Tibial nerve (tissue), 4 donors: ENCODE results near the gene CDC42BPB.

Experiments used
- CTCF ChIP-seq, 5 experiments: fragments of 200-600 bp in 3 of 5; fragments of 450-650 bp in 2 of 5; sonication (generic) in 3 of 5; IDR thresholded peaks; one replicate each; pipeline ENCODE4 v1.5.1; 2016 to 2019; ENCODE audit warnings: antibody characterized with exemption in 5 of 5, mild to moderate bottlenecking in 3 of 5, moderate library complexity in 2 of 5
- EP300 ChIP-seq, 2 donors: sonication (generic); formaldehyde crosslinking; IDR thresholded peaks; one replicate each; pipeline ENCODE4 v1.6.1; 2017; ENCODE audit warnings: antibody characterized with exemption in 2 of 2, mild to moderate bottlenecking in 1 of 2
- POLR2A ChIP-seq, 2 donors: fragments of 450-650 bp; IDR thresholded peaks; one replicate each; pipeline ENCODE4 v1.6.1; 2017; ENCODE audit warnings: antibody characterized with exemption in 2 of 2, mild to moderate bottlenecking in 2 of 2, moderate library complexity in 2 of 2

- TF ChIP-seq CTCF (IDR thresholded peaks at IDR 0.05) (no peak), POLR2A (IDR thresholded peaks at IDR 0.05) (no peak), EP300 (IDR thresholded peaks at IDR 0.05) (no peak)
Measured at GRCh38 chr14:103071544-103072251, 14.3 kb upstream of the CDC42BPB start.
